HL-60 (cell line): ENCODE data around the gene EZH1.
"Not testable (repeated sequence)": the region's sequence is repeated elsewhere in the genome, so short reads cannot be mapped to it uniquely, and the experiment has no call there.

Source experiments
- DNase-seq, 2 experiments: peaks; one replicate each; pipeline ENCODE4 v3.0.0-alpha.2; 2010 to 2020; ENCODE audit warnings: low read depth in 1 of 2, low spot score in 1 of 2
- H3K27ac ChIP-seq: fragments of 250-450 bp; sonication (Bioruptor Pico); replicated peaks from 2 replicates; pipeline ENCODE4 v1.5.1; 2020; ENCODE audit warnings: mild to moderate bottlenecking, moderate library complexity
- H3K27me3 ChIP-seq: fragments of 250-450 bp; sonication (Bioruptor Pico); 2 replicates; pipeline ENCODE4 v1.5.1; 2021; ENCODE audit warnings: mild to moderate bottlenecking, moderate library complexity; ENCODE audit not compliant: insufficient read depth, poor library complexity, severe bottlenecking
- H3K4me3 ChIP-seq: replicated peaks from 2 replicates; pipeline ENCODE4 v1.5.1; 2011; ENCODE audit warnings: mild to moderate bottlenecking, control low read depth, low read length; ENCODE audit not compliant: insufficient read depth
- CTCF ChIP-seq: IDR thresholded peaks from one replicate; pipeline ENCODE4 v1.5.1; 2011; ENCODE audit warnings: low read length, control low read depth, inconsistent platforms; ENCODE audit not compliant: insufficient read depth
- GABPA ChIP-seq: IDR thresholded peaks from 2 replicates; pipeline ENCODE4 v1.6.1; 2012; ENCODE audit warnings: low read depth
- POLR2AphosphoS5 ChIP-seq: IDR thresholded peaks from 2 replicates; pipeline ENCODE4 v1.6.1; 2012; ENCODE audit warnings: low read depth
- SPI1 ChIP-seq: IDR thresholded peaks from 2 replicates; pipeline ENCODE4 v1.6.1; 2012; ENCODE audit warnings: low read depth, mild to moderate bottlenecking, borderline replicate concordance
- TF ChIP-seq, protein P1 (sequence below): IDR thresholded peaks from 2 replicates; pipeline ENCODE4 v1.6.1; 2012; ENCODE audit warnings: low read depth; ENCODE audit not compliant: insufficient replicate concordance

Gene EZH1

DNA sequence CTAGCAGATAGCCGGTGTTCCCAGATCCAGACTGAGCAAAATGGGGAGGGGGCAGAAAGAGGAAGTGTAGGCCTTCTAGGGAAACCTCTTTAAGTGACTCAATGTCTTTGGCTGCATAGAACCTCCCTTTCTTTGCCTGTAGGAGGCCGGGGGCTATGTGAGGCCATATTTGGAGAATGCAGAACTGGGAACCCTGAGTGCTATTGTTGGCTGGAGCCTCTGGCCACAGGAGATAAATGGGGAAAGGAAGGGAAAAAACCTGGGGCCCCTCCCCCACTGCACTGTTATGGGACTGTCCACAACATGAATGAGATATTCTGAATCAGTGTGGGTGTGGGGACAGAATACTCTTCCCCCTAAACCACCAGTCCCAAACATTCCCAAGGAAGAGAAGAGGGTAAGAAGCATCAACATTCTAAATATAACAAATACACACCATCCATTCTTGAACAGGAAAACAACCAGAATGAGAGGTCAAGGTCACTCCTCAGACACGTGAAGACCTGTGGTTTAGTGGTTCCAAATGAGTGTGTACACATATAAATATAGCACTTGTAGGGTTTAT lies 30.8 kb upstream of the EZH1 start:
- Histone ChIP-seq H3K27ac (no peak overlapping the region), H3K27me3 (peaks cover under 1% of the 10 kb centered on the region), H3K4me3 (no peak overlapping the region)
- DNase-seq: peak; percentile 55 to 73
- TF ChIP-seq SPI1 (peak; percentile 92), POLR2AphosphoS5 (no peak)

- no peak for DNase-seq
- TF ChIP-seq, protein P1, sequence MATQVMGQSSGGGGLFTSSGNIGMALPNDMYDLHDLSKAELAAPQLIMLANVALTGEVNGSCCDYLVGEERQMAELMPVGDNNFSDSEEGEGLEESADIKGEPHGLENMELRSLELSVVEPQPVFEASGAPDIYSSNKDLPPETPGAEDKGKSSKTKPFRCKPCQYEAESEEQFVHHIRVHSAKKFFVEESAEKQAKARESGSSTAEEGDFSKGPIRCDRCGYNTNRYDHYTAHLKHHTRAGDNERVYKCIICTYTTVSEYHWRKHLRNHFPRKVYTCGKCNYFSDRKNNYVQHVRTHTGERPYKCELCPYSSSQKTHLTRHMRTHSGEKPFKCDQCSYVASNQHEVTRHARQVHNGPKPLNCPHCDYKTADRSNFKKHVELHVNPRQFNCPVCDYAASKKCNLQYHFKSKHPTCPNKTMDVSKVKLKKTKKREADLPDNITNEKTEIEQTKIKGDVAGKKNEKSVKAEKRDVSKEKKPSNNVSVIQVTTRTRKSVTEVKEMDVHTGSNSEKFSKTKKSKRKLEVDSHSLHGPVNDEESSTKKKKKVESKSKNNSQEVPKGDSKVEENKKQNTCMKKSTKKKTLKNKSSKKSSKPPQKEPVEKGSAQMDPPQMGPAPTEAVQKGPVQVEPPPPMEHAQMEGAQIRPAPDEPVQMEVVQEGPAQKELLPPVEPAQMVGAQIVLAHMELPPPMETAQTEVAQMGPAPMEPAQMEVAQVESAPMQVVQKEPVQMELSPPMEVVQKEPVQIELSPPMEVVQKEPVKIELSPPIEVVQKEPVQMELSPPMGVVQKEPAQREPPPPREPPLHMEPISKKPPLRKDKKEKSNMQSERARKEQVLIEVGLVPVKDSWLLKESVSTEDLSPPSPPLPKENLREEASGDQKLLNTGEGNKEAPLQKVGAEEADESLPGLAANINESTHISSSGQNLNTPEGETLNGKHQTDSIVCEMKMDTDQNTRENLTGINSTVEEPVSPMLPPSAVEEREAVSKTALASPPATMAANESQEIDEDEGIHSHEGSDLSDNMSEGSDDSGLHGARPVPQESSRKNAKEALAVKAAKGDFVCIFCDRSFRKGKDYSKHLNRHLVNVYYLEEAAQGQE: no peak
- TF ChIP-seq POLR2AphosphoS5: no peak
- no peak for TF ChIP-seq SPI1
- no peak for TF ChIP-seq GABPA
- no peak for TF ChIP-seq CTCF
- H3K27ac ChIP-seq: peak overlapping the region; percentile 72
- H3K27me3 ChIP-seq: no peaks in the 10 kb centered on the region
- peak overlapping the region; percentile 88 for H3K4me3 ChIP-seq
Observed at GRCh38 chr17:42774066-42774745, 29.4 kb upstream of the EZH1 start.

GRCh38 chr17:42773290-42774035 lies 28.6 kb upstream of the EZH1 start, which contains the start of gene VPS25:
Gene VPS25 (plus strand): TSS chr17:42773449. CDS start chr17:42773476, 27 bp downstream.
- DNase-seq: peak; percentile 84 to 85
- H3K27me3 ChIP-seq: no peaks in the 10 kb centered on the region
- H3K27ac ChIP-seq: peak within 1 kb of the TSS; percentile 72
- peak within 1 kb of the TSS; percentile 88 for H3K4me3 ChIP-seq
- TF ChIP-seq CTCF (no peak), SPI1 (peak; percentile 35; the same call in 1 of the 2 replicates), POLR2AphosphoS5 (peak; percentile 96), GABPA (peak; percentile 99)
- TF ChIP-seq, protein P1: peak; percentile 71

DNA sequence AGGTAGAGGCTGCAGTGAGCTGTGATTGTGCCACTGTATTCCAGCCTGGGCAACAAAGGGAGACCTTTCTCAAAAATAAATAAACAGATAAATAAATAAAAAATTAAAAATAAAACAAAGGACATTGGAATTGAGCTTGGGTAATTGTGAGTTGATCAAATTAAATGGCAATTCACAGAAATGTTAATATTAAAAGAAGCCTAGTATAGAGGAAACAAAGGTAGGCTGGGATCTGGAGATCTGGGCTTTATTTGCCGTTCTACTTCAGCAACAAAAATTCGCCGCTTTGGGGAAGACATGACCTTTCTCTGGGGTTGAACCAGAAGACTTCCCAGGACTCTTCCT lies 28.1 kb upstream of the EZH1 start:
- Histone ChIP-seq H3K27me3 (no peaks in the 10 kb centered on the region), H3K4me3 (peak overlapping the region; percentile 88), H3K27ac (peak overlapping the region; percentile 72)
- no peak for DNase-seq
- TF ChIP-seq CTCF (no peak), POLR2AphosphoS5 (no peak), GABPA (no peak), SPI1 (no peak)
- TF ChIP-seq, protein P1: no peak

GRCh38 chr17:42769964-42770363 lies 25.1 kb upstream of the EZH1 start:
- H3K27me3 ChIP-seq, H3K27ac ChIP-seq, DNase-seq, H3K4me3 ChIP-seq: not testable (repeated sequence)
